Neuronal stem cell (in vitro differentiated cells): ENCODE measurements around the gene DACH2.

ENCODE experiments used
- DNase-seq: peaks from one replicate; pipeline ENCODE4 v3.0.0-alpha.2; 2013; ENCODE audit warnings: low spot score
- H2AFZ ChIP-seq: one replicate; pipeline ENCODE4 v1.6.1; 2013; ENCODE audit warnings: mild to moderate bottlenecking, low read length, inconsistent platforms
- H2AK5ac ChIP-seq: 2 replicates; pipeline ENCODE4 v1.6.1; 2013; ENCODE audit warnings: low read depth, mild to moderate bottlenecking, inconsistent platforms, low read length, moderate library complexity, mixed read lengths
- H2BK120ac ChIP-seq: 2 replicates; pipeline ENCODE4 v1.6.1; 2013; ENCODE audit warnings: low read depth, mild to moderate bottlenecking, inconsistent platforms, low read length, moderate library complexity, mixed read lengths
- H2BK12ac ChIP-seq: one replicate; pipeline ENCODE4 v1.6.1; 2013; ENCODE audit warnings: low read length, inconsistent platforms
- H2BK15ac ChIP-seq: 2 replicates; pipeline ENCODE4 v1.6.1; 2013; ENCODE audit warnings: mild to moderate bottlenecking, low read length, inconsistent platforms, mixed read lengths
- H2BK5ac ChIP-seq: one replicate; pipeline ENCODE4 v1.6.1; 2013; ENCODE audit warnings: inconsistent platforms, mild to moderate bottlenecking, low read length, moderate library complexity
- H3K14ac ChIP-seq: one replicate; pipeline ENCODE4 v1.6.1; 2013; ENCODE audit warnings: low read length, inconsistent platforms
- H3K18ac ChIP-seq: 2 replicates; pipeline ENCODE4 v1.6.1; 2013; ENCODE audit warnings: low read length, inconsistent platforms
- H3K23ac ChIP-seq: 2 replicates; pipeline ENCODE4 v1.6.1; 2013; ENCODE audit warnings: low read depth, mild to moderate bottlenecking, mixed read lengths, low read length, inconsistent platforms; ENCODE audit not compliant: poor library complexity
- H3K27ac ChIP-seq: replicated peaks from 3 replicates; pipeline ENCODE4 v1.5.1; 2013; ENCODE audit warnings: low read length, inconsistent platforms
- H3K27me3 ChIP-seq, 3 experiments: 2 replicates each; pipeline ENCODE4 v1.6.1; 2013; ENCODE audit warnings: low read length in 3 of 3, mild to moderate bottlenecking in 2 of 3, inconsistent platforms in 1 of 3, low read depth in 1 of 3, mixed read lengths in 1 of 3, moderate library complexity in 1 of 3; ENCODE audit not compliant: control insufficient read depth in 3 of 3, insufficient read depth in 3 of 3
- H3K36me3 ChIP-seq, 2 donors: replicated peaks in 1 of 2; 2 replicates each; pipeline ENCODE4 v1.6.1; 2013; ENCODE audit warnings: low read length in 2 of 2; ENCODE audit not compliant: control insufficient read depth in 2 of 2, insufficient read depth in 2 of 2
- H3K4ac ChIP-seq: 2 replicates; pipeline ENCODE4 v1.6.1; 2013; ENCODE audit warnings: inconsistent platforms, mild to moderate bottlenecking, low read length, moderate library complexity
- H3K4me1 ChIP-seq, 2 donors: 1 replicate in 1 of 2; 2 replicates in 1 of 2; pipeline ENCODE4 v1.6.1; 2013; ENCODE audit warnings: low read length in 2 of 2, low read depth in 1 of 2; ENCODE audit not compliant: control insufficient read depth in 2 of 2, insufficient read depth in 1 of 2
- H3K4me2 ChIP-seq: one replicate; pipeline ENCODE4 v1.6.1; 2013; ENCODE audit warnings: mild to moderate bottlenecking, low read length, inconsistent platforms; ENCODE audit not compliant: insufficient read depth, poor library complexity, severe bottlenecking
- H3K4me3 ChIP-seq, 2 donors: 2 replicates each; pipeline ENCODE4 v1.5.1; 2013; ENCODE audit warnings: low read length in 2 of 2, mild to moderate bottlenecking in 2 of 2, inconsistent platforms in 1 of 2, moderate library complexity in 1 of 2
- H3K79me1 ChIP-seq: one replicate; pipeline ENCODE4 v1.6.1; 2013; ENCODE audit warnings: low read depth, mild to moderate bottlenecking, inconsistent platforms, low read length, moderate library complexity
- H3K9ac ChIP-seq: one replicate; pipeline ENCODE4 v1.6.1; 2013; ENCODE audit warnings: mild to moderate bottlenecking, low read depth, low read length, inconsistent platforms; ENCODE audit not compliant: poor library complexity
- H3K9me3 ChIP-seq, 2 donors: replicated peaks in 1 of 2; 2 replicates each; pipeline versions ENCODE3 to v1.6.1; 2013; ENCODE audit warnings: low read length in 2 of 2, mild to moderate bottlenecking in 2 of 2, inconsistent platforms in 1 of 2, low read depth in 1 of 2, mixed read lengths in 1 of 2, moderate library complexity in 1 of 2; ENCODE audit not compliant: control insufficient read depth in 2 of 2, insufficient read depth in 1 of 2
- H4K8ac ChIP-seq: one replicate; pipeline ENCODE4 v1.6.1; 2013; ENCODE audit warnings: low read depth, mild to moderate bottlenecking, inconsistent platforms, low read length, moderate library complexity
- H4K91ac ChIP-seq: one replicate; pipeline ENCODE4 v1.6.1; 2013; ENCODE audit warnings: low read length, low read depth, mild to moderate bottlenecking, inconsistent platforms; ENCODE audit not compliant: poor library complexity
- WGBS, 2 donors: extraction: QIAGEN DNeasy Blood & Tissue Kit; methylation state at CpG; one replicate each; pipeline ENCODE4 v1.1.7; 2013; ENCODE audit warnings: missing lambda C conversion rate in 2 of 2, mixed read lengths in 1 of 2; ENCODE audit not compliant: insufficient read length in 2 of 2, insufficient replicate concordance in 1 of 2; ENCODE audit errors: extremely low coverage in 2 of 2; 5-methylcytosine and 5-hydroxymethylcytosine counted together

The DACH2 gene

DNA sequence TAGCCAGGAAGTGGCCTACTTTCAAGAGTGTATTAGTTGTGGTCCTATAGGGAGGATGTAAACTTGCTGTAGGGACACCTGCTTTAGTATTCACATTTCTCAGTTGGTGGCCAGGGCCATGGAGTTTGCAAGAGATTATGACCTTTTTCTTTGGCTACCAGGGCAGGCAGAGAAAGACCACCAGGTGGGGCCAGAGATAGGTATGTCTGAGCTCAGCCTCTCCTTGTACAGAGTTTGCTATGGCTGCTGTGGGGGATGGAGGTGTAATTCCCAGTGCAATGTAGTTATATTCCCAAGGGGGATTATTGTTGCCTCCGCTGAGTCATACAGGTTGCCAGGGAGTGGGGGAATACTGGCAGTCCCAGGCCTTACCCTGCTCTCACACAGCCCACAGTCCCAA is 26.3 kb upstream of the DACH2 start:
- H3K14ac ChIP-seq: no peak overlapping the region

DNA sequence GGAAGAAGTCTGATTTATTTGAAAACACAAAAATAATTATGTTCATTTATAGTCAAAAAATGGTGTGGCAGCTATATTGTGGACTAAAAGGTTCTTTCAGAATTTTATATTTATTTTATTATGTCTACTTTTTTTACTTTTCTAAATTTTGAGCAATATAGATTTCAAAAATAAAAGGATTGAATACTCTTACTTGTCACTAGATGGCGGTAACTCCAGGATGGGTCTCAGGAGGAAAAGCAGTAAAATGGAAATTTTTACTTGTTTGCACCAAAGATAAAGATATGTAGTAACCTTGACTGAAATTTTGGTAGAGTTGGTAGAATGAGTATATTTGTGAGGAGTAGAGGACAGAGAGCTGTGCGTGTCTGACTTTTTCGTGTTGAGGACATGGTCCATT is 14.5 kb upstream of the DACH2 start:
- Histone ChIP-seq H3K4ac (no peak overlapping the region), H3K79me1 (no peaks in the 10 kb centered on the region), H3K23ac (no peak overlapping the region), H3K4me3 (no peak overlapping the region), H2AK5ac (no peak overlapping the region), H3K18ac (no peak overlapping the region), H3K36me3 (no peaks in the 10 kb centered on the region), H3K9me3 (no peaks in the 10 kb centered on the region), H2AFZ (no peak overlapping the region), H2BK120ac (no peak overlapping the region), H3K27me3 (no peaks in the 10 kb centered on the region), H2BK12ac (no peak overlapping the region), H3K4me1 (no peaks in the 10 kb centered on the region), H3K27ac (no peak overlapping the region), H2BK15ac (no peak overlapping the region), H4K91ac (no peak overlapping the region), H3K9ac (no peak overlapping the region), H4K8ac (no peak overlapping the region), H3K4me2 (no peak overlapping the region), H2BK5ac (no peak overlapping the region), H3K14ac (no peak overlapping the region)
- WGBS, 2 donors: no CpG with 5 or more reads among the region's 3 CpGs
- no peak for DNase-seq

More for the DNA sequence above, 26.3 kb upstream of the DACH2 start:
- Histone ChIP-seq H3K27me3 (no peaks in the 10 kb centered on the region), H3K4ac (no peak overlapping the region), H3K9ac (no peak overlapping the region), H3K18ac (no peak overlapping the region), H2BK12ac (no peak overlapping the region), H2AFZ (no peak overlapping the region), H4K91ac (no peak overlapping the region), H3K4me3 (no peak overlapping the region), H2BK120ac (no peak overlapping the region), H3K23ac (no peak overlapping the region), H4K8ac (no peak overlapping the region), H3K36me3 (no peaks in the 10 kb centered on the region), H3K9me3 (no peaks in the 10 kb centered on the region), H3K79me1 (no peaks in the 10 kb centered on the region), H2BK15ac (no peak overlapping the region), H2AK5ac (no peak overlapping the region), H3K27ac (no peak overlapping the region), H2BK5ac (no peak overlapping the region), H3K4me2 (no peak overlapping the region), H3K4me1 (no peaks in the 10 kb centered on the region)
- WGBS, 2 donors: no CpG with 5 or more reads among the region's 1 CpG
- no peak for DNase-seq

DNA sequence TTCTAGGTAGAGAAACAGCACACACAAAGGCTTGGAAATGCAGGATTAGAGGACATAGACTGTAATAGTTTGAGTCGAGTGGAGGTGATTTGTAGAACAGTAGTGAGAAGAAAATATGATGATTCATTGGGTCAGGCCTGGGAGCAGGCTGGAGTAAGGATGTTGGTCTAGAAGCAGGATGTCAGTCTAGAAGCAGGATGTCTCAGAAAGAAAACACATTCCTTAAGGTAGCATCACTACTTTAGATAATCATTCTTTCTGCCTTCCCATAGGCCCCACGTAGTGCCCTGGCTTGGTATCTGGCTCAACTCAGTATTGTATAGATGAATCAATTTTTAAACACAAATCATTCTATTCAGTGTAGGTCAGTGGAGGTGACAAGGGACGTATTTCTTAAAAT is 11.2 kb upstream of the DACH2 start:
- Histone ChIP-seq H3K18ac (no peak overlapping the region), H3K79me1 (no peaks in the 10 kb centered on the region), H4K91ac (no peak overlapping the region), H2BK5ac (no peak overlapping the region), H2AK5ac (no peak overlapping the region), H3K4me2 (no peak overlapping the region), H3K27me3 (no peaks in the 10 kb centered on the region), H2BK12ac (no peak overlapping the region), H3K4me3 (no peak overlapping the region), H3K27ac (no peak overlapping the region), H3K23ac (no peak overlapping the region), H3K14ac (no peak overlapping the region), H3K4ac (no peak overlapping the region), H3K36me3 (no peaks in the 10 kb centered on the region), H3K4me1 (no peaks in the 10 kb centered on the region), H2BK120ac (no peak overlapping the region), H2AFZ (no peak overlapping the region), H2BK15ac (no peak overlapping the region), H3K9me3 (no peaks in the 10 kb centered on the region), H4K8ac (no peak overlapping the region), H3K9ac (no peak overlapping the region)
- no peak for DNase-seq
- no CpG with 5 or more reads among the region's 3 CpGs for WGBS, 2 donors

- no peak for DNase-seq
- H2BK15ac ChIP-seq: no peak overlapping the region
- H3K14ac ChIP-seq: no peak overlapping the region
- H3K27ac ChIP-seq: no peak overlapping the region
- H3K9me3 ChIP-seq: no peaks in the 10 kb centered on the region
- H2AFZ ChIP-seq: no peak overlapping the region
- H3K18ac ChIP-seq: no peak overlapping the region
- H3K4me2 ChIP-seq: no peak overlapping the region
- H4K8ac ChIP-seq: no peak overlapping the region
- H3K4ac ChIP-seq: no peak overlapping the region
- no peaks in the 10 kb centered on the region for H3K36me3 ChIP-seq
- H3K4me3 ChIP-seq: no peak overlapping the region
- no peak overlapping the region for H4K91ac ChIP-seq
- no peak overlapping the region for H2AK5ac ChIP-seq
- no peak overlapping the region for H2BK120ac ChIP-seq
- no peak overlapping the region for H2BK5ac ChIP-seq
- no peaks in the 10 kb centered on the region for H3K79me1 ChIP-seq
- no peaks in the 10 kb centered on the region for H3K4me1 ChIP-seq
- H3K23ac ChIP-seq: no peak overlapping the region
- H3K27me3 ChIP-seq: peaks cover 0 to 6% (median 0%) of the 10 kb centered on the region in 3 experiments
- no peak overlapping the region for H2BK12ac ChIP-seq
- no peak overlapping the region for H3K9ac ChIP-seq
- WGBS, 2 donors: no CpG with 5 or more reads among the region's 1 CpG
Observed at GRCh38 chrX:86141786-86142185, 6.5 kb upstream of the DACH2 start.
